ENCODE results near the gene NPAS1. TPM values are rescaled to one million over a fixed set of nuclear protein-coding genes. Genes with fewer than 3 reads are reported as not detected.
"Not testable (repeated sequence)": the region's sequence is repeated elsewhere in the genome, so short reads cannot be mapped to it uniquely, and the experiment has no call there.

Gene NPAS1
- total and polyA plus RNA-seq, 9 donors: 0.15 to 0.57 (median 0.31) TPM; not detected in 4

GRCh38 chr19:47045867-47046470, 26.3 kb downstream of the NPAS1 start:
- WGBS, 3 donors: 77 to 85% (median 82%) methylated on average over 45 of the region's 45 CpGs

DNA sequence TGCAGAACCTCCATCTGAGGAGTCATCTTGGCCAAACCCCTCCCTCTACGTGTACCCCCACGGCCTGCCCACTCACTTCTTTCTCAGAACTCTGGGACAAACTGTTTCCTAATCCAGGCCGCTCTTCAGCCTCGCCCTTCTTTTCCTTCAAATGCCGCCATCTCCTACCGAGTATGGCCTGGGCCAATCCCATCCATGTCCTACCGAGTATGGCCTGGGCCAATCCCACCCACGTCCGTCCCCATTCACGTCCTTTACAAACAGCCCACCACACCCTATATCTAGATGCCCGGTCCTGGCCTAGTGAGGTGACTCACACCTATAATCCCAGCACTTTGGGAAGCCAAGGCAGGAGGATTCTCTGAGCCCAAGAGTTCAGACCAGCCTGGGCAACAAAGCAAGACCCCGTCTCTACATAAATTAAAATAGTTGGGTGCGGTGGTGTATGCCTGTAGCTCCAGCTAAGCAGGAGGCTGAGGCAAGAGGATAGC, 27.7 kb downstream of the NPAS1 start:
- peaks cover 4% of the 10 kb centered on the region for H3K4me1 ChIP-seq (ENCODE audit: insufficient read depth)
- intact Hi-C loops (cut with DNase I): no loop called here
- 77 to 84% (median 79%) methylated on average over 13 of the region's 13 CpGs for WGBS, 3 donors
- peak overlapping the region; percentile 79 for H3K4me3 ChIP-seq
- no peaks in the 10 kb centered on the region for H3K9me3 ChIP-seq
- H3K36me3 ChIP-seq: no peaks in the 10 kb centered on the region
- H3K27me3 ChIP-seq: no peaks in the 10 kb centered on the region
- TF ChIP-seq POLR2A (IDR thresholded peaks at IDR 0.05) (no peak), EP300 (IDR thresholded peaks at IDR 0.05) (no peak)
- TF ChIP-seq, protein P1, sequence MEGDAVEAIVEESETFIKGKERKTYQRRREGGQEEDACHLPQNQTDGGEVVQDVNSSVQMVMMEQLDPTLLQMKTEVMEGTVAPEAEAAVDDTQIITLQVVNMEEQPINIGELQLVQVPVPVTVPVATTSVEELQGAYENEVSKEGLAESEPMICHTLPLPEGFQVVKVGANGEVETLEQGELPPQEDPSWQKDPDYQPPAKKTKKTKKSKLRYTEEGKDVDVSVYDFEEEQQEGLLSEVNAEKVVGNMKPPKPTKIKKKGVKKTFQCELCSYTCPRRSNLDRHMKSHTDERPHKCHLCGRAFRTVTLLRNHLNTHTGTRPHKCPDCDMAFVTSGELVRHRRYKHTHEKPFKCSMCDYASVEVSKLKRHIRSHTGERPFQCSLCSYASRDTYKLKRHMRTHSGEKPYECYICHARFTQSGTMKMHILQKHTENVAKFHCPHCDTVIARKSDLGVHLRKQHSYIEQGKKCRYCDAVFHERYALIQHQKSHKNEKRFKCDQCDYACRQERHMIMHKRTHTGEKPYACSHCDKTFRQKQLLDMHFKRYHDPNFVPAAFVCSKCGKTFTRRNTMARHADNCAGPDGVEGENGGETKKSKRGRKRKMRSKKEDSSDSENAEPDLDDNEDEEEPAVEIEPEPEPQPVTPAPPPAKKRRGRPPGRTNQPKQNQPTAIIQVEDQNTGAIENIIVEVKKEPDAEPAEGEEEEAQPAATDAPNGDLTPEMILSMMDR (IDR thresholded peaks at IDR 0.05): no peak
- H3K27ac ChIP-seq: peak overlapping the region in 1 of 2 donors; percentile 45
- DNase-seq: no peak

More at GRCh38 chr19:47045867-47046470, 26.3 kb downstream of the NPAS1 start:
- H3K9me3 ChIP-seq: no peaks in the 10 kb centered on the region
- intact Hi-C loops (cut with DNase I): no loop called here
- TF ChIP-seq POLR2A (IDR thresholded peaks at IDR 0.05) (no peak), EP300 (IDR thresholded peaks at IDR 0.05) (no peak)
- TF ChIP-seq, protein P1 (IDR thresholded peaks at IDR 0.05): no peak
- H3K4me3 ChIP-seq: no peak overlapping the region
- no peaks in the 10 kb centered on the region for H3K27me3 ChIP-seq
- H3K36me3 ChIP-seq: no peaks in the 10 kb centered on the region
- peaks cover 4% of the 10 kb centered on the region for H3K4me1 ChIP-seq (ENCODE audit: insufficient read depth)
- DNase-seq: peak in 2 of 5 donors; percentile 43 to 48
- no peak overlapping the region for H3K27ac ChIP-seq

- Histone ChIP-seq H3K27ac (peak overlapping the region in 1 of 2 donors; percentile 45), H3K27me3 (no peaks in the 10 kb centered on the region), H3K36me3 (no peaks in the 10 kb centered on the region), H3K4me1 (ENCODE audit: insufficient read depth) (peaks cover 4% of the 10 kb centered on the region), H3K4me3 (peak overlapping the region; percentile 79), H3K9me3 (no peaks in the 10 kb centered on the region)
- TF ChIP-seq, protein P1 (IDR thresholded peaks at IDR 0.05): no peak
- TF ChIP-seq EP300 (IDR thresholded peaks at IDR 0.05) (no peak), POLR2A (IDR thresholded peaks at IDR 0.05) (no peak)
- peak; percentile 78 to 87 (median 84) for DNase-seq
- intact Hi-C loops (cut with DNase I): no loop called here
- WGBS, 3 donors: 1 to 3% (median 2%) methylated on average over 35 to 42 of the region's 42 CpGs
Measured at GRCh38 chr19:47047763-47048405, 28.2 kb downstream of the NPAS1 start.

GRCh38 chr19:47049307-47049700, 29.7 kb downstream of the NPAS1 start:
- Histone ChIP-seq H3K9me3 (no peaks in the 10 kb centered on the region), H3K27me3 (no peaks in the 10 kb centered on the region), H3K27ac (no peak overlapping the region), H3K36me3 (no peaks in the 10 kb centered on the region), H3K4me1 (ENCODE audit: insufficient read depth) (peaks cover 4% of the 10 kb centered on the region), H3K4me3 (no peak overlapping the region)
- no peak for DNase-seq
- no peak for TF ChIP-seq POLR2A (IDR thresholded peaks at IDR 0.05)
- TF ChIP-seq, protein P1 (IDR thresholded peaks at IDR 0.05): no peak
- no peak for TF ChIP-seq EP300 (IDR thresholded peaks at IDR 0.05)
- WGBS, 3 donors: 15 to 32% (median 31%) methylated on average over 9 of the region's 9 CpGs
- intact Hi-C loops (cut with DNase I): no loop called here

- intact Hi-C loops (cut with DNase I); H3K27ac ChIP-seq; H3K4me3 ChIP-seq; H3K27me3 ChIP-seq; H3K9me3 ChIP-seq; H3K36me3 ChIP-seq; DNase-seq; H3K4me1 ChIP-seq (ENCODE audit: insufficient read depth): not testable (repeated sequence)
- whole genome bisulfite sequencing, 3 donors: 86 to 88% (median 86%) methylated on average over 3 of the region's 3 CpGs
Measured at GRCh38 chr19:47050562-47050961, 30.9 kb downstream of the NPAS1 start.

Data from ovary (tissue), 9 donors.